IPS DF 6.9 (cell line): Measurements from ENCODE around the gene CYTH1.

Source experiments
- DNase-seq: peaks from one replicate; pipeline ENCODE4 v3.0.0-alpha.2; 2013; ENCODE audit warnings: low read depth, low spot score
- H3K27ac ChIP-seq: one replicate; pipeline ENCODE4 v1.5.1; 2013; ENCODE audit warnings: low read length, control low read depth
- H3K27me3 ChIP-seq: 2 replicates; pipeline ENCODE4 v1.6.1; 2013; ENCODE audit warnings: mild to moderate bottlenecking, low read length; ENCODE audit not compliant: control insufficient read depth, insufficient read depth
- H3K36me3 ChIP-seq: 2 replicates; pipeline ENCODE4 v1.6.1; 2013; ENCODE audit warnings: low read length; ENCODE audit not compliant: control insufficient read depth, insufficient read depth
- H3K4me1 ChIP-seq: 2 replicates; pipeline ENCODE4 v1.6.1; 2013; ENCODE audit warnings: low read length; ENCODE audit not compliant: control insufficient read depth, insufficient read depth
- H3K4me3 ChIP-seq: 2 replicates; pipeline ENCODE4 v1.5.1; 2013; ENCODE audit warnings: mild to moderate bottlenecking, low read length
- H3K9me3 ChIP-seq: 2 replicates; pipeline ENCODE4 v1.6.1; 2013; ENCODE audit warnings: low read length, inconsistent platforms; ENCODE audit not compliant: control insufficient read depth, insufficient read depth
- WGBS: extraction: QIAGEN DNeasy Blood & Tissue Kit; methylation state at CpG from one replicate; pipeline ENCODE4 v1.1.7; 2013; ENCODE audit warnings: mixed read lengths, missing lambda C conversion rate; ENCODE audit not compliant: insufficient read length, insufficient coverage; 5-methylcytosine and 5-hydroxymethylcytosine counted together

The CYTH1 gene

DNA sequence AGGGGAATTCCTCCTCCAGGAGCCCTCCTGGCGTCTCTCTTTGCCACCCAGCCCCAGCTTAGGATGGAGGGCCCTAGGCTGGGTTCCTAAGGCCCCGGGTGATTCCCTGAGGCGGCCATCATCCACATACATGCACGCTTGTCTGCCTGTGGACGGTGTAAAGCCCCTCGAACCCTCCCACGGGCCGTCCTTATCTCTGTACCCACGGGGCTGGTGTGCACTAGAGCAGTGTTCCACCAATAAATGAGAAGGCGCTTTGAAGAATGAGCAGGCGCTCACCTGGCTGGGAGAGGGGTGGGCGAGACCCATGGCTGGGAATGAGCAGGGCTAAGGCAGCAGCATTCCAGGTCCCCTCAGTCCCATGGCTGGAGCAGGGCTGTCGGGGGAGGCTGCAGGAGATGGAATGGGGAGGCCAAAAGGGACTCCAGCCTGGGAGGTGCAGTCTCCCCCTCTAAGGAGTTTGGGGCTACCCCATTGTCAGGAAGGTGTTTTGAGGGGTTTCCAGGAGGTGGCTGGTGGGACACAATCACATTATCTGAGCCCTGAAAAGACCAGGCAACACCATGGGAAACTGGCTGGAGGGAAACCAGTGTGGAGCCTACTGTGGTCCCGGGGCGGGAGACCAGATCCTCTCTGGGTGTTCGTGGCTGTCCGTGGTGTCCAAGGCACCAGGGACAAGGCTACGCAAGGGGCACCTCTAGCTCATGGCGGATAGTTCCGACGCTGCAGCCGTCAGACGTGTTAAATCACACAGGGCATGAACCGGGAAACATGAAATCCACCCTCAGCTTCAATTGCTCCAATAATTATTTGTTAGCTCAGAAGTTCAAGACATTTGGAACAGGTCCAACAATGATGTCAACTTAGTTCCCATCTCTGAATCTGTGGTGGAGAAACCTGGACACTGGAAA is 117.3 kb downstream of the CYTH1 start:
- Histone ChIP-seq H3K9me3 (no peaks in the 10 kb centered on the region), H3K4me1 (no peaks in the 10 kb centered on the region), H3K27ac (no peak overlapping the region), H3K27me3 (no peaks in the 10 kb centered on the region), H3K4me3 (no peak overlapping the region), H3K36me3 (no peaks in the 10 kb centered on the region)
- no CpG with 5 or more reads among the region's 24 CpGs for WGBS
- DNase-seq: no peak

DNA sequence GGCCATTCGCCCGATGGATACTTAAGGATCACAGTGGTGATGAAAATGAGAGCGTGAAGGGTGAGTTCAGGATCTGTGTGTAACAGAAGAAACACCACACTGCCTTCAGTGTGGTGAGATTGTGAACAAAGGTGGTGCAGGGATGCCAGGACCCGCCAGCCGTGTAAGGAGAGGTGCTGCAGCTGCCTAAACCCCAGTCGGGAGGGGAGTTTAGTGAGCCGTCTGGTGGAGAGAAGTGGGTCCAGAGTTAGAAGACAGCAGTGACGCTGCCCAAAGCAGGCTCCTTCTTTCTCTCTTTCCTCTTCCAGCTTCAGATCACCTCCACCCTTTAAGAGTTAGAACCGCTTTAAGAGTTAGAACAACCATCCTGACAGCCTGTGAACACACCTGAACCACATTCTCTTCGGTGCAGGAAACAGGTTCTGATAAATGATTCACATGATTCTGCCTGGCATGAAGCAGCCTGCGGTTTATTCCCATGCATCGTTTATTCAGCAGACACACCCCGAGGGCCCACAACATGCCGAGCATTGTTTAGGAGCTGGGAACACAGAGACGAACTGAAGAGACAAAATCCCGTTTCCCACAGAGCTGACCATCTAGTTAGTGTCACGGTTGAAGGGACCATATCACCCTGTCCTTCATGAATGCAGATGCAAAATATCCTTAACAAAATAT is 120.8 kb downstream of the CYTH1 start:
- no peaks in the 10 kb centered on the region for H3K27me3 ChIP-seq
- no peaks in the 10 kb centered on the region for H3K4me1 ChIP-seq
- H3K27ac ChIP-seq: no peak overlapping the region
- H3K36me3 ChIP-seq: no peaks in the 10 kb centered on the region
- no CpG with 5 or more reads among the region's 17 CpGs for WGBS
- no peak overlapping the region for H3K4me3 ChIP-seq
- no peak for DNase-seq
- no peaks in the 10 kb centered on the region for H3K9me3 ChIP-seq

DNA sequence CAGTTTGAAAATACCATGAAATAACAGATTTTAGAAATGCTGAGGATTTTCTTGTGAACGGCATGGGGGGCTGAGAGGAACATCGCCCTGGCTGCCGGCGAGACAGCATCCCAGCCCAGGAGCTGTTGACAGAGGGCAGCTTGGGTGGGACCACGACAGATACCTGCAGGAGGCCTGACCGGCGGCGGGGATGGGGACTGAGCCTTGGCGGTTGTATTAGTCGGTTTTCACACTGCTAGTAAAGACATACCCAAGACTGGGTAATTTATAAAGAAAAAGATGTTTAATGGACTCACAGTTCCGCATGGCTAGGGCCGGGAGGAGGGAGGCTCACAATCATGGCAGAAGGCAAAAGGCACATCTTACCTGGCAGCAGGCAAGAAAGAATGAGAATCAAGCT is 122.5 kb downstream of the CYTH1 start:
- DNase-seq: no peak
- WGBS: no CpG with 5 or more reads among the region's 12 CpGs
- no peaks in the 10 kb centered on the region for H3K9me3 ChIP-seq
- H3K27me3 ChIP-seq: no peaks in the 10 kb centered on the region
- no peak overlapping the region for H3K27ac ChIP-seq
- H3K36me3 ChIP-seq: no peaks in the 10 kb centered on the region
- no peaks in the 10 kb centered on the region for H3K4me1 ChIP-seq
- H3K4me3 ChIP-seq: no peak overlapping the region

DNA sequence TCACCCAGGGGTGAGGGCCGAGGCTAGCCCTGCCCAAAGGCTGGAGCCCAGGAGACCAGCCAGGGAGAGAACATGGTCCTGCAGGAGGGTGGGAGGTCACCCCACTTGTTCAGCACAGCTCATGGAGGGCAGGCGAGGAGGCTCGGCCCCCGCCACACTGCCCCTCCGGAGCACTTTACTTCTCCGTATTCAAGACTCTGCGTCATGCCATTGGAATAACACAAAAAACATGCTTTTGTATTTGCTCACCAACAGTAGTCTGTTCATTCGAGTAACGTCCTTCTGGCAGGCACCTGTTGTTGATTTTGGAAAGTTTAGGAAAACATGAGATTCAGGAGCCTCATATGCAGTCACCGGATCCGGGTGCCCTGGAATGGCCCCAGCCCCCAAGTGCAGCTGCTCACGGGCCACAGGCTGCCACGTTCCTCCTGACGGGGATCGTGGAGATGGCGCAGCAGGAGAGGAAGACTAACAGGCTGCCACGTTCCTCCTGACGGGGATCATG is 123.7 kb downstream of the CYTH1 start:
- H3K9me3 ChIP-seq: no peaks in the 10 kb centered on the region
- H3K27ac ChIP-seq: no peak overlapping the region
- H3K36me3 ChIP-seq: no peaks in the 10 kb centered on the region
- DNase-seq: no peak
- H3K4me1 ChIP-seq: no peaks in the 10 kb centered on the region
- H3K4me3 ChIP-seq: no peak overlapping the region
- H3K27me3 ChIP-seq: no peaks in the 10 kb centered on the region
- no CpG with 5 or more reads among the region's 18 CpGs for WGBS

DNA sequence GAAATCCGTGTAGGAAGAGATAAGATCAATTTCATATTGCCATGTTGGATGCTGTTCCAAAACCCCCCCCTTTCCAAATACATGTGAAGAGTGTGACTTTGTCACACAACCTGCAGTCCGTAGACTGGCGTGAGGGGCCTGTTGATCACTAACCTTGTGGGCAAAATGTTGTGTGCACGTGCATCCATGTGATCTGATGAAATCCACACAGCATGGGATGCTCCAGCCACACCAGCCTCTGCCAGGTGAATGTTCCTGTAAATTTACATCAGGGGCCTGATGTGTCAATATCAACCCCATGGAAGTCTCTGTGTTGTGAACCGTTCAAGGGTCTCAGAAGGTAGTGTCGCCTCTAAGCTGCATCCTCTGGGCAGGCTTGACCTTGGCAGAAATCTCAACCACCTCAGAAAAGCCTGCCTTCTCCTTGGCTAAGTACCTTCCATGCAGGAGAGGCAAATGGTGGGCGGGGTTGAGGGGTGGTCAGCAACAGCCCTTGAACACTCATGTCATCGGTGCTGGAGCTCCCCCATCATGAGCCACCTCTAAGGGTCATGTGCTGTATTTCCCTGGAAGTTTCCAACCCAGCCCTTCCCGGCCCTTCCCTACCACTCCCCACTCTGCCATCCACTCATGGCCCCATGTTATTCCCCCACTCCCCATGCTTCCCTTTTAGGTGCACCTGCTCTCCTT is 126.7 kb downstream of the CYTH1 start:
- Histone ChIP-seq H3K27me3 (no peaks in the 10 kb centered on the region), H3K4me1 (no peaks in the 10 kb centered on the region), H3K36me3 (no peaks in the 10 kb centered on the region), H3K4me3 (no peak overlapping the region), H3K9me3 (no peaks in the 10 kb centered on the region), H3K27ac (no peak overlapping the region)
- WGBS: no CpG with 5 or more reads among the region's 9 CpGs
- DNase-seq: no peak

DNA sequence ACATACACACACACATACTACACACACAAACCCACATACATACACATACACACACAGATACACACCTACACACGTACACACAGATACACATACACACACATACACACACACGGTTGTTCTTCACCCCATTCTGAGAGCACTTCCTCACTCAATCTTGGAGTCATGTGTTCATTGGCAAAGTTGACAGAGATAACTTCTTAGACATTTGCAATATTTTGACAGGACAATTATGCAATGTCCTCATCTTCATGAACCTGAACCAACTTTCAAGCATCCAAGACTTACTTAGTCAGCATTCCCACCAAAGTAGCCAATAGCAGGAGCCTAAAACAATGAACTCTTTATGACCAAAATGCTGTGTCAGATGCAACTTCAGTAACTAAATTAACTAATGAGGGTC is 127.7 kb downstream of the CYTH1 start:
- 100% methylated on average over 1 of the region's 2 CpGs for WGBS
- H3K4me1 ChIP-seq: no peaks in the 10 kb centered on the region
- no peak overlapping the region for H3K27ac ChIP-seq
- H3K36me3 ChIP-seq: no peaks in the 10 kb centered on the region
- no peaks in the 10 kb centered on the region for H3K9me3 ChIP-seq
- H3K27me3 ChIP-seq: no peaks in the 10 kb centered on the region
- no peak overlapping the region for H3K4me3 ChIP-seq
- DNase-seq: no peak

DNA sequence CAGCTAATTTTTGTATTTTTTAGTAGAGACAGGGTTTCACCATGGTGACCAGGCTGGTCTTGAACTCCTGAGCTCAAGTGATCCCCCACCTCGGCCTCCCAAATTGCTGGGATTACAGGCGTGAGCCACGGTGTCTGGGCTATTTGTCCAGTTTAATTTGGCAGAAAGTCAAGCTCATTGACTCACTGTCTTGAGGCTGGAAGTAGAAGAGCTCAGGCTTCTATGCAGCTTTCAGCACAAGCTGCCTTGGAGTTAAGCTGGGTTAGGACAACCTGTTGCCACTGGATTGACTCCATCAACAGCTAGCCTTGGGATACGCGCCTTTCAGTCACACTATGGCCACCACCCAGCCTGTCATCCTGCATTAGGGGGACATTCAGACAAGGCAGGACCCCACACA is 128.7 kb downstream of the CYTH1 start:
- no peak for DNase-seq
- no peaks in the 10 kb centered on the region for H3K27me3 ChIP-seq
- no peaks in the 10 kb centered on the region for H3K9me3 ChIP-seq
- no peak overlapping the region for H3K4me3 ChIP-seq
- no peaks in the 10 kb centered on the region for H3K36me3 ChIP-seq
- H3K27ac ChIP-seq: no peak overlapping the region
- no CpG with 5 or more reads among the region's 5 CpGs for WGBS
- H3K4me1 ChIP-seq: no peaks in the 10 kb centered on the region

DNA sequence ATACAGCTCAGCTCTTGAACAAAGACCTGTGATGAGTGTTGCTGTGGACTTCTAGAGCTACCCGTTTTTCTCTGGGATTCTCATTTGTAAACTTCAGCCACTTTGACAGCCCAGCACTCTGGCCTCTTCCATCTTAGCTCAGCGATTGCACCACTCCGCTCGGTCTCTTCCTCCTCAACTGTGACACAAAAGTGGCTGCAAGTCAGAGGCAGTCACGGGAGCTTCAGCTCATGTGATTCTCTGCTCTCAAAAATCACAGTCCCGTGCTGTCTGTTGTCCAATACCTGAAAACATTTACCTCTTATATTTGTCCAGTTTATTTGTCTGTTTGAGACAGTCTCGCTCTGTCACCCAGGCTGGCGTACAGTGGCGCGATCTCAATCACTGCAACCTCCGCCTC is 129.2 kb downstream of the CYTH1 start:
- H3K9me3 ChIP-seq: no peaks in the 10 kb centered on the region
- H3K4me3 ChIP-seq: no peak overlapping the region
- WGBS: no CpG with 5 or more reads among the region's 11 CpGs
- DNase-seq: no peak
- H3K27me3 ChIP-seq: no peaks in the 10 kb centered on the region
- no peaks in the 10 kb centered on the region for H3K4me1 ChIP-seq
- H3K27ac ChIP-seq: no peak overlapping the region
- no peaks in the 10 kb centered on the region for H3K36me3 ChIP-seq

DNA sequence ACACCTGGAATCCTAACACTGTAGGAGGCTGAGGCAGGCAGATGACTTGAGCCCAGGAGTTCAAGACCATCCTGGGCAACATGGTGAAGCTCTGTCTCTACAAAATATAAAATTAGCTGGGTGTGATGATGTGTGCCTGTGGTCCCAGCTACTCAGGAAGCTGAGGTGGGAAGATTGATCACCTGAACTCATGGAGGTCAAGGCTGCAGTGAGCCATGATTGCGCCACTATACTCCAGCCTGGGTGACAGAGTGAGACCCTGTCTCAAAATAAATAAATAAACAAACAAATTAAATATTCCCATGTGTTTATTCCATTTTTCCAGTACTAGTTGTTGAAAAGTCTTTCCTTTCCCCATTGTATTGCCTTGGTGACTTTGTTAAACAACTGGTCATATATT is 130.0 kb downstream of the CYTH1 start:
- Histone ChIP-seq H3K9me3 (no peaks in the 10 kb centered on the region), H3K4me1 (no peaks in the 10 kb centered on the region), H3K4me3 (no peak overlapping the region), H3K27ac (no peak overlapping the region), H3K36me3 (no peaks in the 10 kb centered on the region), H3K27me3 (no peaks in the 10 kb centered on the region)
- WGBS: no CpG with 5 or more reads among the region's 1 CpG
- no peak for DNase-seq

DNA sequence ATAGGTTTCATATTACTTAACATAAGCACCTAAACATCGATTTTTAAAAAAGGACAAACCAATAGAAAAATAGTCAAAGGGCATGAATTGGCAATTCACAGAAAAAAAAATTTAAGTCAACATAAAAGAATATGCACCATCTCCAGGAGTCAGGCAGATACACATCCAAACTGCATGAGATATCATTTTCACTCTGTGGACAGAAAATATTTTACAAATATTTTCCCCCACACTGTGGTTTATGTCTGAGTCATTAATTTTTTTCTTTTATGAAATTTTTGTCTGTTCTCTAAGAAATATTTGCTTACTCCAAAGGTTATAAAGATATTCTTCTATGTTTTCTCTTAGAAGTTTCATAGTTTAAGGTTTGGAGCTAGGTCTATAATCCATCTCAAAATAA is 130.5 kb downstream of the CYTH1 start:
- Histone ChIP-seq H3K27ac (no peak overlapping the region), H3K27me3 (no peaks in the 10 kb centered on the region), H3K9me3 (no peaks in the 10 kb centered on the region), H3K4me3 (no peak overlapping the region), H3K4me1 (no peaks in the 10 kb centered on the region), H3K36me3 (no peaks in the 10 kb centered on the region)
- DNase-seq: no peak
- no CpG with 5 or more reads among the region's 1 CpG for WGBS
